Fibroblast of skin of left biceps (primary cell): Measurements from ENCODE around the gene ASCL5.
"Not testable (repeated sequence)": the region's sequence is repeated elsewhere in the genome, so short reads cannot be mapped to it uniquely, and the experiment has no call there.

Experiments
- DNase-seq, 2 experiments: peaks; one replicate each; pipeline ENCODE4 v3.0.0-alpha.2; 2013; ENCODE audit warnings: low read depth in 2 of 2

The ASCL5 gene

GRCh38 chr1:201126832-201127754 lies at the start of gene ASCL5:
Gene ASCL5 (minus strand): TSS chr1:201127184. CDS start chr1:201115372, 11,812 bp downstream.
- no peak for DNase-seq

GRCh38 chr1:201175820-201176500 lies 49.0 kb upstream of the ASCL5 start:
- DNase-seq, result no peak

GRCh38 chr1:201173736-201174135 lies 46.8 kb upstream of the ASCL5 start:
- no peak for DNase-seq

DNA sequence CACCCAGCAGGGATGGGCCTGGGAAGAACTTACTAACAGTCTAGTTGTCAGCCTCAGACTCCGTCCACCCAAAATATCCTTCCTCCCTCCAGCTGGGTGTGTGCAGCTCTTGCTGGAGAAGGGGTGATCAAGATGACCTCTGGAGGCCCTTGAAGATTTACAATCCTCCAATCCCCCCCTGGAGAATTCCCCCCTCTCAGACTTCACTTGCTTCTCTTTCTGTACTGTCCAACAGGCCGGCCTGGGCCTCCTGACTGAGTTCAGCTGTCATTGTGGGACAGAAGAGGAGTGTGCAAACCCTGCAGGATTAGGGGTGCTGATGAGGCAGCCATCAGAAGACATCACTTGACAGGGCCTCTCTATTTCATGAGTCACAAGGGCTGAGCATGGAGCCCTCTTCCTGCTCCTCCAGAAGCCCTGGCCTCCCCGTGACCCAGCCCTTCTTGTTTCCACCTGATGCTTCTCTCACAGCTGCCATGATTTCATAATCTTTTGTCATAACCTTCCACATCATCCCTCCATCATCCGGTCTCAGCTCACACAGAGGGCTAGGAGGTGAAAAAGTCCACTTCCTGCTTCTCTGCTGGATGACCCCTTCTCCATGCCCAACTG lies 46.1 kb upstream of the ASCL5 start:
- DNase-seq, result no peak

DNA sequence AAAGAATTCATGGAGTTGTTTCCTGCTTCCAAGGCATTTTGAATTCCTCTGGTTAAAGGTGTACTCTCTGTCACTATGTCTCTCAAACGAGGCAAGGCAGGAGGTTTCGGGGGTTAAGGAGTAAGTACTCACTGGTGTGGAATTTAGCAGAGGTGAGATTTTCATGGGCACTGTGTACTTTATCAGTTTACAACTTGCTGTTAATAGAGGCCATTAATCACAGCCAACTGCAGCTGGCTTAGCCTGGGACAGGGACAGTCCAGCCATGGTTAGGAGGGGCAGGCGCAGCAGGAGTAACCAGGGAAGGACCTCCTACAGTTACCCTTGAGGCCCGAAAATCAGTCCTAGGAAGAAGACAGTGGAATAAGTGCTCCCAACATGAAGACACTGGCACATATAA lies 45.3 kb upstream of the ASCL5 start:
- DNase-seq, result no peak

DNA sequence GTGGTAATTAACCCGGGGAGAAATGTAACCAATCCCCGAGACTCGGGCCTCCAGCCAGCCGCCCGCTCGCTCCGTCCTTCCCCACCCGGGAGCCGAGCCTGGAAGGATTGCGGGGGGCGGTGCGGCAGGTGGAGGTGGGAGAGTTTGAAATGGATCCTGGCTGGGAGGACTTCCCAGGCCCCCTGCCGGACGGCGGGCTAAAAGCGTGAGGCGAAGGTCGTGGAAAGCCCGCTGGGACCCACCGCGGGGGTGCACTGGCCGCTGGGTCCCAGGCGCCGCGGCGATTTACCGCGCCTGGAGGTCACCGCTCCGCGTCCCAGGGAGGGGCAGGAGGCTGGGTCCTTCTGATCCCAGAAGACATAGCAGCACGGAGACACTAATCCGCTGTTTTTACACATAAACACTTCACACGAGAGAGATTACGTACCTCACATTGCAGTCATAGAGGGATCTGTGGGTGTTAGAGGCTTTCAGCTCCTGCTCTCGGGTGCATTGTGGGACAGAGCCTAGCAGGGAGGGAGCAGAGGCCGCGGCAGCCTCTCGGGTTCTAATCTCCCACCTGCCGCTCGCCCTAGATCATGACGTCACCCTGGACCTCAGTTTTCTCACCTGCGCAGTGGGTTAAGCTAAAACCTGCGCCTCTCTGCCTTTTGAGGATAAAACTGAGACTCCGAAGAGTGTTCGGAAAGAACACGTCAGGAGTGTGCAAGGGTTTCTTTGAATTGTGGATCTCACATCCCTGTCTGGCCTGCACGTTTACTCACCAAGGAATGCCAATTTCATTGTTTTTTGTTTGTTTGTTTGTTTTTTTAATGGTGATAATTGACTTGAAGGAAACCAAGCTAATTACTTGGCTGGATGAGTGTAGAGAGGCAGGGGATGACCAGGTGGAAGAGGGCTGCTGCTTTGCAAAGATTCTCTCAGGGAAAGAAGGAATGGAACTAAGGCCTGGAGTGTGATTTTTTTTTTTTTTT lies 44.4 kb upstream of the ASCL5 start:
- no peak for DNase-seq

DNA sequence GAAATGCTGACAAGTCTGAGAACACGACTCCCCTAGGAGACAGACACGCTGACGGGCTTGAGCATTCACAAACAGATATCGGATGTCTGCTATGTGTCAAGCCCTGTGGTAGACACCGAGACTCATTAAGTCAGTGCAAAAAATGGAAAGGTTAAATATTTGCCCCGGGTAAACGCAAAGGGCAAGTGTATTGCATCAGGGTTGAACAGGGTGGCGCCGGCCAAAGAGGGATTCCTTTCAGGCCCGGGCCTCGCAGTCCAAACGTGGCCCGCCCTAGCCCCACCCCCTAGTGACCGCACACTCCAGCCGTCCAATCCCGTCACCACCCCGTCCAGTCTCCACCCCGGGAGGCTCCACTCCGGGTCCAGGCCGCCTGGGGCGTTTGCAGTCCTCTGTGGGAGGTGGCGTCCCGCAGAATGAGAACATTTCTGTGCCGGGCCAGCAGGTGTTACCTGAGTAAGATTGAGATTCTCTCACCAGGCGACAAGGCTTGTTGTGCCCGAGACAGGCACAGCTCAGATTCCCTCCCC lies 43.6 kb upstream of the ASCL5 start:
- DNase-seq, result peak; percentile 43 to 54

DNA sequence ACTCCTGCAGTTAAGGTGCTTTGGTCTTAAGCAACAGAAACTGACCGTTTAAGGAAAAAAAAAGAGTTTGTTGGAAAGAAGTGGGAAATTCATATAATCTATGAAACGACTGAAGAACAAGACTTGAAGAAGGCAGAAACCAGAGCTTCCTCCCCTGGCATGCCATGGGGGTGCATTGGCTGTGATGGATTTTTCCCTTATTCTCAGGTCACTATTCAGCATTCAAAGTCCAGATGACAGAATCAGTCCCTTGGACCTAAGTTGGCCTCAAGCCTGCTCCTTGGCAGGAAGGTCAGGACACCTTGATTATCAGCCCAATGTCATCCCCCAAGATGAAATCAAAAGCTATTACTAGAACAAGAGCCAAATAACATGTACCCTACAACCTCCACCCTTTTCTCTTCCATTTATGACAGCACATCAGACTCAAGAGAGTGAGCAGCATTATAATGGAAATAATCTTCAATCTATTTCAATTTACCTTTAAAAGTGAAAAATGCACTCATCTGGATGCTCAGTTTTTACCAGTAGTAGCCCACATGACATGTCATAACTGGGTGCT lies 43.1 kb upstream of the ASCL5 start:
- no peak for DNase-seq

DNA sequence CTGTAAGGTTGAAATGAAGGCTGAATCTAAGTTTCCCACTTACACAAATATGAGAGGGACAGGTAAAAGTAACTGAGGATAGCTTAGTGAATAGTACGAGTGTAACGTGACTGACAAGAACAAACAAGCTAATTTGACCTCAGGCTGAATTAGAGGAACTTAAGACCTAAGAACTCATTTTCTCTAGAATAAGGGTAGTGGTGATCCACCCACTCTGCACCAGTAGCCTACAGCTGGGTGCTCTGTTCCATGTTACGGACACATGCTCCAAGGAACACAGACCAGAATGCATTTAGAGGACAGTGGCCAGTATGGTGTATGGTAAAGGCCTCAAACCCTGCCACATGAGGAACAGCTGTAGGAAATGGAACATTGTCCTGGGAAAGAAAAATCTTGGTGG lies 42.2 kb upstream of the ASCL5 start:
- no peak for DNase-seq

GRCh38 chr1:201167041-201167991 lies 40.3 kb upstream of the ASCL5 start:
- DNase-seq, result no peak

- no peak for DNase-seq
These were observed 37.7 kb upstream of the ASCL5 start for GRCh38 chr1:201164645-201165044.

- no peak for DNase-seq
These were observed 36.7 kb upstream of the ASCL5 start for GRCh38 chr1:201163707-201164106.

- not testable (repeated sequence) for DNase-seq
These were observed 36.1 kb upstream of the ASCL5 start for GRCh38 chr1:201163036-201163435.

GRCh38 chr1:201157949-201158348 lies 31.0 kb upstream of the ASCL5 start:
- no peak for DNase-seq

DNA sequence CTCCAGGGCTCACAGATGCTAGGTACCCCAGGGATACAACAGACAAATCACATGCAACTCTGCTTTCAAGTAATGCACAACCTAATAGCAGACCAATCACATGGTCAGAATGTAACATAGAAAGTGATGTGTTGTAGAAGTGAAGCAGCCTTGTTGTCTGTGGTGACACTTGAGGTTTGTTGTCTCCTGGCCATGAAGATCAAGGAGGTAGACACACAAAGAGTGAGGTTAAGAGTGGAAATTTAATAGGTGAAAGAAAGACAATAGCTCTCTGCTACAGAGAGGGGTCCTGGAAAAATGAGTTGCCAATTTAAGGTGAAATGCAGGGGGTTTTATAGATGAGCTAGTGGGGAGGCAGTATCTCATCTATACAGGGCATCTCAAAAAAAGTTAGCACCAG lies 29.8 kb upstream of the ASCL5 start:
- DNase-seq, result no peak

DNA sequence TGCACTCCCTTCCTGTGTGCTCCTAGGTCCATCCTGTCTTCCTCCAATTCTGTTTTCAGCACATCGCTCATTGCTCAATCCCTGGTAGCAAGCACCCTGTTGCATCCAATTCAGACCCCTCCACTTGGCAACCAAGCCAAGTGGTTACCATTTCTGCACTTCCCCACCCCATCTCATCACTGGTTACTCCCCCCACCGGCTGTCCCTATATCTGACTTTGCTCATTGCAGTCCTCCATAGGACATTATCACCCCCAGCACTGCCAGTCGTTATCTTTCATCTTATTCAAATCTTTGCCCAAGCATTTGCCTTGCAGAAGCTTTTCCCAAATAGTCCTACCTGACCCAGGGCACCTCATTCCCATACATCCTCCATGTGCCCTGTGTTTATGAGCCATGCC lies 29.4 kb upstream of the ASCL5 start:
- no peak for DNase-seq

- DNase-seq, result no peak
These were observed 28.4 kb upstream of the ASCL5 start for GRCh38 chr1:201155354-201155753.

DNA sequence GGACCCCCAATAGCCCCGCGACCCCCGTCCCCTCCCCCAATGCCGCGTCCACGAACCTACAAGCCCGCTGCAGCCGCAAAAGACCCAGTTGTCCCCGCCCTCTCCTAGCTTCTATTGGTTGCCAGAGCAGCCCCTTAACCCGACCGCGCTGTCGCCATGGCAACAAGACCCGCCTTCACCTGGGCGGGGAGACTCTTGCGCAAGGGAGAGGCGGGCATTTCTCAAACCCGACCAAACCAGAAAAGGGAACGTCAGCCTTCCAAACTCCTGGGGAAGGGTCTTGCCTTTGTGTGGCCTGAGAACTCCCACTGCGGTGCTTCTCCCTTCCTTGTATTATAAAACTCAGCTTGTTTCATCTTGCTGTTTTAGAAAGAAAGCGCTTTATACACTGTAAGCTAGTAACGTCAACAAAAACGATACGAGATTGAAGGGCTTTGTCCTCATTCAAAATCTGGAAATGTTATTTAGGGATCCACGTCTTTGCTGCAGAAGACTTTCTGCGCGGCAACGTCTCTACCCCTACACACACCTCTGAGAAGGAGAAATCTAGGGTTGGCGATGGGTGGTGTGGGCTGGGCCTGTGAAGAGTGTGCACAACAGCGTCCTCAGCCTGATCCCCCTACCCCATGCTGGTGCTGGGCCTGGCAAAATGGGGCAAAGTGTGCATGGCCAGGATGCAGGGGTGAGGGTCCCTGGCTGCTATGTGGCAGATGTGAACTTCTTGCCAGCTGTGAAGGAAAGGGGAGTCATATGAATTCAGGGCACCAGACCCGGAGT lies 27.6 kb upstream of the ASCL5 start, which contains the start of gene TMEM9:
Gene TMEM9, minus strand, starts transcription at position 86 of the 777 bp plus-strand sequence. CDS start 551 bp downstream, outside the sequence.
- peak; percentile 85 to 88 for DNase-seq
